22Rv1 (cell line): ENCODE data around the gene APOC3.

Experiments
- H3K27ac ChIP-seq: fragments of 450-650 bp; 2 replicates; pipeline ENCODE4 v1.5.1; 2017
- CTCF ChIP-seq: fragments of 450-650 bp; IDR thresholded peaks from 2 replicates; pipeline ENCODE4 v1.5.1; 2017; ENCODE audit warnings: mild to moderate bottlenecking
- ZFX ChIP-seq: fragments of 450-650 bp; IDR thresholded peaks from 2 replicates; pipeline ENCODE4 v1.6.1; 2017; ENCODE audit warnings: antibody characterized with exemption, borderline replicate concordance

Gene APOC3

GRCh38 chr11:116870054-116870453 is 40.3 kb downstream of the APOC3 start:
- peak overlapping the region; percentile 62 for H3K27ac ChIP-seq
- no peak for TF ChIP-seq CTCF

- H3K27ac ChIP-seq, result no peak overlapping the region
- no peak for TF ChIP-seq ZFX
- TF ChIP-seq CTCF, result no peak
Measured at GRCh38 chr11:116871248-116871647, 41.5 kb downstream of the APOC3 start.

DNA sequence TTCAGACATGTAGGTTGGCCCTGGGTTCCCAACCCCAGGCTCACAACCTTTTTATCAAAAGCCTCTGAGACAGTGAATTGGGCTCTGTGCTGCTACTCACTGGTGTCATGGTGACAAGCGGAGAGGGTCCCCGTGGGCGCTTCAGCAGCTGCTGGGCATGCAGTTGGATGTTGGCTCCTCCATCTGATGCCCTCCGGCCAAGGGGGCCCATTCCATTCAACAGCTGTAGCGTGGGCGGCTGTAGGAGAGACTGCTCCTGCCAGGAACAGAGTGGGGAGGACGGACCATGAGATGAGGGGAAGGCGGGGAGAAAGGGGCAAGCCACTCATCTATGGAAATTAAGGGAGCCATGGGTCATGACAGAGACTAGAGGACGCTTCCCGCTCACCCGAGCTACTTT is 43.7 kb downstream of the APOC3 start:
- TF ChIP-seq CTCF (no peak), ZFX (no peak)
- H3K27ac ChIP-seq, result no peak overlapping the region

- no peak overlapping the region for H3K27ac ChIP-seq
- TF ChIP-seq ZFX (no peak), CTCF (no peak)
Measured at GRCh38 chr11:116874251-116874650, 44.5 kb downstream of the APOC3 start.

DNA sequence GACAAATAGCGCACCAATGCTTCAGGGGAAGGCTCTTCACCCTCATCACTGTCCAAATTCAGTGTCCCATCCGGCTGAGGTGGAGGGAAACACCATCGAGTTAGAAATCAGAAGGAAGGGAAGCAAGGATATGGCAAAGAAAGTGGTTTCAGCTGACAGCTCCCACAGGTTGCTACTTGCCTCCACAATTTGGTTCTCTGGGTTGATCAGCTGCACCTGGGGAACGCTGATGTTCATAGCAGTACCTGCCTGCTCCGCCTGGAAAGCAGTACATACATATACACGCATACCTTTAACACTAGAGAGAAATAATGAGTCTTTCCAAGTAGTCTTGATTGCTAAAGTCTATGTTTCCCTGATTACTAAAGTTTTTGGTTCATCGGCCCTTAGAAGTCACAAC is 45.5 kb downstream of the APOC3 start:
- no peak overlapping the region for H3K27ac ChIP-seq
- TF ChIP-seq CTCF (no peak), ZFX (no peak)

GRCh38 chr11:116876656-116877055 is 46.9 kb downstream of the APOC3 start:
- H3K27ac ChIP-seq, result no peak overlapping the region
- TF ChIP-seq CTCF, result no peak
- TF ChIP-seq ZFX, result no peak

- peak; percentile 85 for TF ChIP-seq CTCF
- no peak for TF ChIP-seq ZFX
- H3K27ac ChIP-seq, result no peak overlapping the region
Measured at GRCh38 chr11:116879800-116880625, 50.3 kb downstream of the APOC3 start.
